ENCODE measurements around the gene DEFB124.

DNA sequence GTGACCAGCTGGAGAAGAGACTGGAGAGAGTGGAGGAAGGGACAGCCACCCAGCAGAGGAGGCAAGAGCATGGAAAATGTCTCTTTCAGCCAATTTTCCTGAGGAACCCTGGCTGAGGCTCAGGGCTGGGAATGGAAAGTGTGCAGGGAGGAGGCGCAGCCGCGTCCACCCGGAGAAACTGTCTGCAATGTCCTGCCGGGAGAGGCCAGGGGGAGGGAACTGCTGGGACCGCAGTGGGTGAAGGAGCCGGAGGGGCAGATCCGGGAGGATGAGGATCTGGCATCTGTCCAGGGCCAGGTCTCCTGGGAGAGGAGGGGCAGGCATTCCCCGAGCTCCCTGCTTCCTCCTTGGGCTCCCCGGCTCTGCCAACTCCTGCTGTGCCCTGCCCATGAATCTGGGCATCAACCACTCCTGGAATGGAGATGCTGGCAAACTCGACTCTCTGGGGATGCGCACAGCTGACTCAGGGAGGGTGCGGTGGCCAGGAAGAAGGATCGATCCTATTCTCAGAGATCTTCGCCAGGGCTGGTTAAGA is 21.9 kb upstream of the DEFB124 start:
- TF ChIP-seq, protein P1, sequence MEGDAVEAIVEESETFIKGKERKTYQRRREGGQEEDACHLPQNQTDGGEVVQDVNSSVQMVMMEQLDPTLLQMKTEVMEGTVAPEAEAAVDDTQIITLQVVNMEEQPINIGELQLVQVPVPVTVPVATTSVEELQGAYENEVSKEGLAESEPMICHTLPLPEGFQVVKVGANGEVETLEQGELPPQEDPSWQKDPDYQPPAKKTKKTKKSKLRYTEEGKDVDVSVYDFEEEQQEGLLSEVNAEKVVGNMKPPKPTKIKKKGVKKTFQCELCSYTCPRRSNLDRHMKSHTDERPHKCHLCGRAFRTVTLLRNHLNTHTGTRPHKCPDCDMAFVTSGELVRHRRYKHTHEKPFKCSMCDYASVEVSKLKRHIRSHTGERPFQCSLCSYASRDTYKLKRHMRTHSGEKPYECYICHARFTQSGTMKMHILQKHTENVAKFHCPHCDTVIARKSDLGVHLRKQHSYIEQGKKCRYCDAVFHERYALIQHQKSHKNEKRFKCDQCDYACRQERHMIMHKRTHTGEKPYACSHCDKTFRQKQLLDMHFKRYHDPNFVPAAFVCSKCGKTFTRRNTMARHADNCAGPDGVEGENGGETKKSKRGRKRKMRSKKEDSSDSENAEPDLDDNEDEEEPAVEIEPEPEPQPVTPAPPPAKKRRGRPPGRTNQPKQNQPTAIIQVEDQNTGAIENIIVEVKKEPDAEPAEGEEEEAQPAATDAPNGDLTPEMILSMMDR (IDR thresholded peaks at IDR 0.05) = peak in 1 of 4 experiments; percentile 20
- no peak for TF ChIP-seq POLR2A (IDR thresholded peaks at IDR 0.05)

All from gastroesophageal sphincter (tissue), 3 donors.